ENCODE results near the gene SUPT3H. TPM values are rescaled to one million over a fixed set of nuclear protein-coding genes. Genes with fewer than 3 reads are reported as not detected.

SUPT3H gene
- total RNA-seq, 4 donors from 2014 or later = 6.0 to 9.0 (median 6.2) TPM

DNA sequence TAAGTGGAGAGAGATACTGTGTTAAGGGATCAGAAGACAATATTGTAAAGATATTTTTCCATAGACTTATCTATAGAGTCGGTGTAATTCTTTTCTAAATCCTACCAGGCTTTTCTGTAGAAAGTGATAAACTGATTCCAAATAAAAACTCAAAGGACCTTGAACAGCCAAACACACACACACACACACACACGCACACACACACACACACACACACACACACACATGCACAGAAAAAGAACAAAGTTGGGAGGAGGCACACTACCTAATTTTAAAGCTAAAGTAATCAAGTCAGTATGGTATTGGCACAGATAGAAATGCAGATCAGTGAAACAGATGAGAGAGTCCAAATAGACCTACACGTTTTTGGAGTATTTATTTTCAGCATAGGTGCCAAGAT is 534.0 kb downstream of the SUPT3H start:
- TF ChIP-seq CTCF (IDR thresholded peaks at IDR 0.05; ENCODE audit: low read depth) = no peak

GRCh38 chr6:44842616-44843015 is 535.1 kb downstream of the SUPT3H start:
- no peak for TF ChIP-seq CTCF (IDR thresholded peaks at IDR 0.05; ENCODE audit: low read depth)

- TF ChIP-seq CTCF (IDR thresholded peaks at IDR 0.05; ENCODE audit: low read depth) = no peak
Observed at GRCh38 chr6:44841829-44842228, 535.9 kb downstream of the SUPT3H start.

DNA sequence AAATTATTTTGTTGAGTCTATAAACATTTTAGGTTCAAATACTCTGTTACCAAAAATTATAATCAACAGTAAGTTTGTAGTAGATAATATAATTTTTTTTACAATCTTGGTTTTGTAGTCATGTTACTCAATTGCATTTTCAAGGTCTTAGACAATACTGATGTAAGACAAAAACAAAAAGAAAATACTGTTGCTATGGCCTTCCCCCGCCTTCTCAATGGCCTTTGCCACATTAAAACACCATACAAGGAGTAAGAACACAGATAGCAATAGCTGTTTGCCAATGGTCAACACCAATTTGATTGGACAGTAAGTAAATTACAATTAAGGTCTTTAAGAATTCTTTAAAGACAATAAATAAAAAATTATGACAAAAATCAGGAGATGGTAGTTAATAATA is 540.0 kb downstream of the SUPT3H start:
- no peak for TF ChIP-seq CTCF (IDR thresholded peaks at IDR 0.05; ENCODE audit: low read depth)

DNA sequence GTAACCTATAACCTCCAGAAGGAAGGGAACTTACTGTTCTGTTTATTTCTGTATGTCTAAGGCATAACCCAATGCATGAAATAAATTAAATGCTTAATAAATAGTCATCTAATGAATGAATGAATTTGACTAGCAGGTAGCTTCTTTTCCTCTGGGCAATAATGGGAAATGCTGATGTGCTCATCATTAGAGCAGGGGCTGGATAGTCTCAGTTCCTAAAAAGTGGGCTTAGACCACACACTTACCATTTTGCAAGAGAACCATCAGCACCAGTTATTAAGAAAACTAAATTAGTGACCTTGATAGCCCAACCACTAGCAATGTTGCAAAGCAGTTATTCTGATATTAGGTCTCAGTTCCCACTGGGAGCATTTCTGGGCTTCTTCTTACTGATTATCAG is 540.5 kb downstream of the SUPT3H start:
- no peak for TF ChIP-seq CTCF (IDR thresholded peaks at IDR 0.05; ENCODE audit: low read depth)

DNA sequence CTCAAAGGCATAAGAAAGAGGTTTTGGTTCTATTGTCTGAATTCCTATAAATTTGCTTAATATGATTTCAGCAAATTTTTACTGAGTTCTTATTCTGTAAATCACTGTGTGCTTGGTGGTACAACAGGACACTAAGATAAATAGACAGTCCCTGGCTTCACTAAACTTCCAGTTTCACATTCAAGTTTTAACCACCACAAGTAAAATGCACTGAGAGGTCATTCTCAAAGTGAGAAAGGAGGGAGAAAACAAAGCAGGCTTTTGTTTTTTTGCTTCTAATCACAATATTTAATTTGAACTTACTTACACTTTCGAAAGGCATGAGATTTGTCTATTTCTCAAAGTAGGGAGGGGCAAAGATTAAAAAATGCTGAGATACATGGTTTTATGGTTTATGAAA is 544.5 kb downstream of the SUPT3H start:
- no peak for TF ChIP-seq CTCF (IDR thresholded peaks at IDR 0.05; ENCODE audit: low read depth)

DNA sequence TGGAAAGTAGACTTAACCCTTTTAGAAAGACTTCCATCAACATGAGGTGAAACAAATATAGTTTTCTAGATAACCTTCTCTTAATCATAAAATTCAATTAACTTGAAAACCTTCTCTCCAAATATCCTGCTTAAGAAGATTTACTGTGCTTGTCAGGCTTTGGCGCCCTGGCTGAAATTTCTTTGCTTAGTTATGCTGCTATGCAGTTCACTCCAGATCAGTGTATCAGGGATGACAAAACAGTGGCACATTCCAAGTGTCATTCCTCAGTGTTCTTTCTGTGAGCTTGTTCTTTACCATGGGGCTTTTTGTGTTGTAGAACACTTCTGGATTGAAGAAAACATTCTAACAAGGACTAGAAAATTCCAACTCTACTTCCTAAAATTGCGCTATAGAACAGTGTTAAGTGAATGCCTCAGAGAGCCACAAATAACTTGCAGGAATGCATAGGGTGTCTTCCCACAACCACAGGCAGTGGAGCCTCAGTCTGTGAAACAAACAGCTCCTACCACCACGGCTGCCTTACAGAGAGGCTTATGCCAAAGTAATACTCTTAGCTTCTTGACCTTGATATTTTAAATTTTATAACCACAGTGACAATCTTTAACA is 546.6 kb downstream of the SUPT3H start:
- no peak for TF ChIP-seq CTCF (IDR thresholded peaks at IDR 0.05; ENCODE audit: low read depth)
